GM12874 (cell line): ENCODE data around the gene CFAP43.

Experiments used
- CTCF ChIP-seq: IDR thresholded peaks from 2 replicates; pipeline ENCODE4 v1.5.1; 2011; ENCODE audit warnings: low read depth, mild to moderate bottlenecking, control low read depth, low read length, moderate library complexity; ENCODE audit not compliant: insufficient read depth

The CFAP43 gene

GRCh38 chr10:104197364-104197763 lies 34.8 kb downstream of the CFAP43 start:
- no peak for TF ChIP-seq CTCF

- TF ChIP-seq CTCF = no peak
These were observed 36.5 kb downstream of the CFAP43 start for GRCh38 chr10:104195706-104196105.

- TF ChIP-seq CTCF = no peak
These were observed 38.4 kb downstream of the CFAP43 start for GRCh38 chr10:104193787-104194186.

GRCh38 chr10:104190695-104191094 lies 41.5 kb downstream of the CFAP43 start:
- no peak for TF ChIP-seq CTCF

GRCh38 chr10:104183682-104184081 lies 48.5 kb downstream of the CFAP43 start:
- TF ChIP-seq CTCF = no peak

GRCh38 chr10:104170610-104171254 lies 61.4 kb downstream of the CFAP43 start:
- TF ChIP-seq CTCF = no peak

- no peak for TF ChIP-seq CTCF
These were observed 76.6 kb downstream of the CFAP43 start for GRCh38 chr10:104155591-104155990.
